GM21528 (cell line): ENCODE measurements around the gene HMX2.

Experiments
- ATAC-seq: cut with Tn5 transposase; IDR thresholded peaks from one replicate; pipeline ENCODE4 v1.9.1; 2021; ENCODE audit warnings: mild to moderate bottlenecking, moderate library complexity; ENCODE audit not compliant: unreplicated experiment, low FRiP score

HMX2 gene

DNA sequence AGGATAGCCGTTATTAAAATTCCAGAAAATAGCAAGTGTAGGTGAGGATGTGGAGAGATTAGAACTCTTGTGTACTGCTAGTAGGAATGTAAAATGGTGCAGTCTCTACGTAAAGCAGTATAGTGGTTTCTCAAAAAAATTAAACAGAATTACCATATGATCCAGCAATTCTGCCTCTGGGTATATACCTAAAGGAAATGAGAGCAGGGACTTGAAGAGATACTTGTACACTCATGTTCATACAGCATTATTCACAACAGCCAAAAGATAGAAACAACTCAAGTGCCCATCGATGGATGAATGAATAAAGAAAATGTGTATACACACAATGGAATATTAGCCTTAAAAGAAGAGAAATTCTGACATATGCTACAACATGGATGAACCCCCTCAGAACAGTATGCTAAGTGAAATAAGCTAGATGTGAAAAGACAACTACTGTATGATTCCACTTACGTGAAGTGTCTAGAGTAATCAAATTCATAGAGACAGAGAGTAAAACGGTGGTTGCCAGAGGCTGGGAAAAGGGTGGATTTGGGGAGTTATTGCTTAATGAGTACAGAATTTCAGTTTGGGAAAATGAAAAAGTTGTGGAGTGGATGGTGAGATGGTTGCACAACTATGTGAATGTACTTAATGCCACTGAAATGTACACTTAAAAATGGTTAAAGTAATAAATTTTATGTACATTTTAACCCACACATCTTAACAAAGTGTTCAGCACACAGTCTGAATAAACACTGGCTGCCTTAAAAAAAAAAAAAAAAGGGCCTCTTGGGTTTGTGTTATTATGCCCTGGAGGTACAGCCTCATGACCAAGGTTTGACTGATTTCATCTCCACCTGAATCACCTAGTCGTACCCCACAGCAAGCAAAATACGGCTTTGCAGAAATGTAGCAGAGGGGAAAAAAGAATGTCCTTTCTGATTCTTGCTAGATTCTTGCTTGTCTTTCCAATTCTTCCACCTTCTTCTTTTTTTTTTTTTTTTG lies 32.5 kb downstream of the HMX2 start:
- ATAC-seq, result no peak

GRCh38 chr10:123183724-123184123 lies 35.8 kb downstream of the HMX2 start:
- no peak for ATAC-seq

GRCh38 chr10:123187781-123188180 lies 39.8 kb downstream of the HMX2 start:
- no peak for ATAC-seq

DNA sequence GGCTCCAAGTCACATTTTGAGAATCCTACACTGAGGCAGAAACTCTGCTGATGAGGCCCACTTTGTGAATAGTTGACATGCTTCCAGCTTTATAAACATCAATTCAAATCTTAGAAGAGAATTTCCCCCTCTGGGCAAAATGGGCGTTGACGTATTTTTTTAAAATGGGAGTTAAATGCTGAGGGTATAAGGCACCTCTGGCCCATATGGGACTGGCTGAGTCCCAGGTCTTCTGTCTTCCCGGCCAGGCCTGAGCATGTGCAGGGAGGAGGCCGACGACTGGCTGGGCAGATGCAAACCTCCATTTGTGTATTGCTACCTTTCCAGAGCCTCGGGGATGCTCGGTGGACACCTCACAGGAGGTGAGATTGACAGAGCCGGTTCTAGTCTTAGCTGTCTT lies 44.0 kb downstream of the HMX2 start:
- ATAC-seq, result no peak

DNA sequence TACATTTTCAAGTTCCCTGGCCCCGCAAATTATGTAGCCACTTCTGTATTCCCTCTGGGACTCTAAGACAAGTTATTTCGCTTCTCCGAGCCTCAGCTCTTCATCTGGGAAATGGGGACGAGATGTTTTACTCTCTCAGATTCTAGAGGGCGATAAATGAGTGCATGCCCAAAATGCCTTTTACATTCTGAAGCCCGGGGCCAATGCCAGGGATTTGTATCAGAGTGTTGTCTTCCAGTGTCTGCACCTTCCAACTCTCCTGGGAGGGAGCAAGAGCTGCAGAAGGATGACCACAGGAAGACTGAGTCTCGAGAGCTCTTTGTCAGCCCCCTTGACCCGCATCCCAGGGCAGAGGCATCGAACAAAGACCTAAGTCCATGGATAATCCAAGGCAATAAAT lies 46.1 kb downstream of the HMX2 start:
- ATAC-seq, result no peak
